NCI-H2196 (cell line): Measurements from ENCODE around the gene CYB561D2.
A peak's percentile ranks its signal among the peaks of the same experiment; 100 is the strongest.

Source experiments
- DNase-seq: peaks from one replicate; lab custom pipeline; 2025; ENCODE audit not compliant: unreplicated experiment; lab: John Stamatoyannopoulos, UW

Gene CYB561D2

DNA sequence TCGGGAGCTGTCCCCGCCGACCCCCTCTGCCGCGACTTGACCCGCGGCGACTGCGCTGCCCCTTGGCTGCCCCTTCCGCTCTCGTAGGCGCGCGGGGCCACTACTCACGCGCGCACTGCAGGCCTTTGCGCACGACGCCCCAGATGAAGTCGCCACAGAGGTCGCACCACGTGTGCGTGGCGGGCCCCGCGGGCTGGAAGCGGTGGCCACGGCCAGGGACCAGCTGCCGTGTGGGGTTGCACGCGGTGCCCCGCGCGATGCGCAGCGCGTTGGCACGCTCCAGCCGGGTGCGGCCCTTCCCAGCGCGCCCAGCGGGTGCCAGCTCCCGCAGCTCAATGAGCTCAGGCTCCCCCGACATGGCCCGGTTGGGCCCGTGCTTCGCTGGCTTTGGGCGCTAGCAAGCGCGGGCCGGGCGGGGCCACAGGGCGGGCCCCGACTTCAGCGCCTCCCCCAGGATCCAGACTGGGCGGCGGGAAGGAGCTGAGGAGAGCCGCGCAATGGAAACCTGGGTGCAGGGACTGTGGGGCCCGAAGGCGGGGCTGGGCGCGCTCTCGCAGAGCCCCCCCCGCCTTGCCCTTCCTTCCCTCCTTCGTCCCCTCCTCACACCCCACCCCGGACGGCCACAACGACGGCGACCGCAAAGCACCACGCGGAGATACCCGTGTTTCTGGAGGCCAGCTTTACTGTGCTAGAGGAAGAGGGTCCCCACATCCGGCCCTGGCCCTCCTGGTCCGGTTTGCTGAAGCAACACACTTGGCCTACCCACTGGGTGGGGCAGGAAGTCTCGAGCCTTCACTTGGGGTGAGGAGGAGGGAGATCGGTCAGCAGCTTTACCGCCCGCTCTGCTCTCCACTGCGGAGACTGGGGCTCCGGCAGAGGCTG lies 10.0 kb upstream of the CYB561D2 start, which contains the start of gene RASSF1:
TSS of gene RASSF1 (minus strand) at position 389 of the 882 bp plus-strand sequence. CDS start at position 358, 31 bp downstream.
- DNase-seq, result no peak

DNA sequence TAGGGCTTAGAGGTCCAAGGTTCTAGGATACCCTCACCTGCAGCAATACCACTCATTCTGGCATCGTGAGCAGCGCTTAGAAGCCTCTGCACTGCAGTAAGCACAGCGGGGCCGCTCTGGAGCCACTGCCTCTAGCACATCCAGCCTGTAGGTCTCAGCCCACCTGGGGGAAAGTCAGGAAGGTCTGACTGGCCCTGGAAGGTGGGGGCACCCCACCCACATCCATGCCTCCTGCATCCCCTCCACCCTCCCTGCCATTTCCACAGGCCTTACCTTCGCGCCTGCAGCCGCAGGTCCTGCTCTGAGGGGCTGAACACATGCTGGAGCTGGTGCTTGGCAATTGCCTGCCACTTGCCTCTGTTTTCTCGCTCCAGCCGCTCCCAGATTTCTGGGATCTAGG lies 9.1 kb upstream of the CYB561D2 start:
- DNase-seq, result no peak

DNA sequence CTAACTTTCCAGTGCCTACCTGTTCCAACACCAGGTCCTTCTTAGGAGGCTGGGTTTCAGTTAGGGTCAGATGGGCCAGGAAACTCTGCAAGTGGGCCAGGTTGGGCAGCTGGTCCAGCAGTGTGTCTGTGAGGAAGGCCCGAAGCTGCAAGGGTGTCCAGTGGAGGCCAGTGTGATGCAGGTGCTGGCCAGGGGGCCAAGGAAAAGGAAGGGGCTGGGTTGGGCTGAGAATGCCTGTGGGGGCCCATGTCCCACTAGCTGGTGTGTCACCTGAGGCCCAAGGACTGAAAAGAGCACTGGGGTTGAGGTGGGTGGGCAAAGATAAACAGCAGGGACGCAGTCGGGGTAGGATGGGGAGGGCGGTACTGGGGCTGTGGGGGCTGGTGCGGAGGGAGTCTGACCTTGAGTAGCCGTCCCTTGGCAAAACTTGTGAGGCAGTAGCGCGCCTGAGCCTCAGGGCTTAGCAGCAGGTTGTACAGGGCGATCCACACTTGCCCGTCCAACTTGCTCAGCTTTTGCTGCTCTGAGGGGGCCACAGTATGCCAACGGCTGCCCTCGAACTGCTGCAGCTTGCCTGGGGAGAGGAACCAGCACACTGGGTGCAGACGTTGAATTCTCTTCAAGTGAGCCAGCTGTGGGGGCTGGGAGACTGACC lies 8.5 kb upstream of the CYB561D2 start:
- DNase-seq, result no peak

DNA sequence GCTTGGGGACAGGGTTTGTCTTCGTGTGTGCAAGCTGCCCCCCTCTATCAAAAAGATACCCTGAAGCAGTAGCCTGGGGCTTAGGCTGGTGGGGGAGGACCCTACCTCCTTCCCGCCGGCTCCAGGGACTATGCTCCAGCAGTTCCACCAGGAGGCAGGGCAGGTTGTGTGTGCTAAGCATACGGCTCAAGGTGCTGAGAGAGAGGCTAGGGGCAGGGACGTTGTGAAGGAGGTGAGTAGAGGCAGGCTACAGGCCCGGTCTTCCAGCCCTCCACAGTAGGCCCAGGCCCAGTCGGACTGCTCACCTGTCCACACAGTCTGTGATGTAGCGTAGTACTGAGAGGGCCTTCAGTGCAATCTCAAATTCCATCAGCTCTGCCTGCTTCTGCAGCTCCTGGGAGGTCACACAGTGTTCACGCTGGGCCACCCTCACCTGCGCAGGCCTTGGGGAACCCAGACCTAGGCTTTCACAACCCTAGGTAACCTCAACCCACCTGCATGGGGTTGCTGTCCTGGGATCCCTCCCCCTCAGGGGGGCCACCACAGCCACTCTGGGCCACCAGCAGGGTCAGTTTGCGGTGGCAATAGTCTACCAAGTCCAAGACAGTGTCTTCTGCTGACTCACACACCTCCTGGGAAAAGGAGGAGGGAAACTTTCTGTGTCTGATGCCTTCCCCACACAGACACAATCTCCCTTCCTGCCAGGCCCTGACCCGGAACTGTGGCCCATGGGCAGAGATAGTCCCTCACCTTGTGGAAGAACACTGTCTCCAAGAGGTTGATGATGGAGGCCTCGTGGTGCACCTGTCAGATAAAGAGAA lies 7.6 kb upstream of the CYB561D2 start:
- no peak for DNase-seq

DNA sequence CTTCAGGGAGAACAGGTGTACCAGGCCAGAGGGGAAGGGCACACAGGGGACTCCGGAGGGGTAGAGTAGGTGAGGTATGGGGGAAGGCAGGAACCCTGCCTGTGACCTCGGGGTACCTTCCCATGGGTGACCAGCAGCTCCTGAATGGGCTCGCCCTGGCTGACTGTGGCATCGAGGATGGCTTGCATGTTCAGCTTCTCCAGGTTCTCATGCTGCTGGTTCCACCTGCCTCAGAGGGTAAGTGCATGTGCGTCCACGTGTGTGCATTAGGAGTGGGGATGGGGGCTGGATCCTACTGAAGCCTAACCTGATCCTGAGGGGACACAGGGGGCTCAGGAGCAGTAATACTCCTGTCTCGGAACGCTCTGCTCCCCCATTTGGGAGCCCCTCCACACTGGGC lies 5.7 kb upstream of the CYB561D2 start:
- DNase-seq, result no peak

DNA sequence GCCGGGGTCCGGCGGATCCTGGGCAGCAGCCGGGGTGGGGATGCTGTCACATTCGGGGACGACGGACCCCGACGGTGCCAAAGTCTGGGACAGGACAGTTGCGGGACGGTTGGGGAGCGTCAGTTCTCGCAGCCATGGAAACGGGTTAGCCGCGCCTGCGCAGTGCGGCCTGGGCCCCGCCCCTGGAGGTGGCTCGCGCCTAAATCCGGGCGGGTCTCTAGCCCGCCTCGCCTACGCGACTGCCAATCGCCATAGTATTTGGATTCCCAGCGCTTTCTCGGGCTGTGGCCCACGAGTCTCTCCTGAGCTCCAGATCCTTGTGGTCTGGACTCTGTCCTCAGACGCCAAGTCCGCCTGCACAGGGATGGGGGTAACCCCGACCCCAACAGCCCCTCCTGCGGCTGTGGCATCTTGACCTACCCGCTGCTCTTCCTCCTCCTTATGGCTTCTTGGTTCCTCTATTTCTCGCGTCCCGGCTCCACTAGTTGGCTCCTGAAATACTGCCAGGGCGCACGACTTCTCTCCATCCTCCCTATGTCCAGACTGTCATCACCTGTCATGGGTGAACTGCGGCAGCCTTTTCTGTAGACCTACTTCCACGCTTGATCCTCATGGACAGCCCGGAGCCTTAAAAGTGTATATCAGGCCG lies 5.0 kb upstream of the CYB561D2 start, which contains the start of gene ZMYND10:
TSS of gene ZMYND10 (minus strand) at position 147 of the 649 bp plus-strand sequence. CDS start 153 bp downstream, outside the sequence.
- DNase-seq, result peak; percentile 40

DNA sequence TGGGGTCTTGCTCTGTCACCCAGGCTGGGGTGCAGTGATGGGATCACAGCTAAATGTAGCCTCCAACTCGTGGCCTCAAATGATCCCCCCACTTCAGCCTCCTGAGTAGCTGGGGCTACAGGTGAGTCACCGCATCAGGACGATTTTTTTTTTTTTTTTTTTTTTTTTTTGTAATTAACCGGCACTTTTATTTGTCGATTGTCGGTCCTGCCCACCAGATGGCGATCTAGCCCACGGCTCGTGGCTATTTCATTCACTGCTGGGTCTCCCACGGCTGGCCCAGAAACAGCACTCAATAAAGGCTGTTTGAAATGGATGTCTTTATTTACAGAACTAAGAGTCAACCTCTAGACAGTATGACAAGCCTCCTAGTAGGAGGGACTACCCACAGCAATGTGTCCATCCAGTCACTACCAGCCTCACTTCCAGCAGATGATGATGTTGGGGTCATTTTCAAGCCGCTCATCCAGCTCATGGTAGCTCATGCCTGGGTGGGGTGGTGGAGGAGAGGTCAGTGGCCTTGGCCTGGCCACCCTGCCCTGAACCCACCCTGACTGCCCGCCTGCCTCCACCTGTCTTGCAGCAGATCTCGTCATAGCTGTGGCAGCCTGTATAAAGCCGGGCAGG lies 3.4 kb upstream of the CYB561D2 start:
- peak; percentile 53 for DNase-seq

DNA sequence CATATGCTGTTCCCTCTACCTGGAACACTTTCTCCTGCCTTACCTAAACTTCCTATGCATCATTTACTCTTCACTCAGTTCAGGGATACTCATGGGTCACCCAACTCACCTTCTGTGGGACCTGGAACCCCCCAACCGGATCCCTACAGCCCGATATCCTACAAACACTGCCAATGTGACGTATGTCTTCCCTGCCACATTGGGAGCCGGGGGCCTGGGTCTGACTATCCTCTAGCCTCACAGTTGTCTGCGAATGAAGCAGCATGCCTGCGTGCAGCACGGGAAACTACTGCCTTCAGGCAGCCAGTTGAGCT lies 492 bp upstream of the CYB561D2 start:
- no peak for DNase-seq

DNA sequence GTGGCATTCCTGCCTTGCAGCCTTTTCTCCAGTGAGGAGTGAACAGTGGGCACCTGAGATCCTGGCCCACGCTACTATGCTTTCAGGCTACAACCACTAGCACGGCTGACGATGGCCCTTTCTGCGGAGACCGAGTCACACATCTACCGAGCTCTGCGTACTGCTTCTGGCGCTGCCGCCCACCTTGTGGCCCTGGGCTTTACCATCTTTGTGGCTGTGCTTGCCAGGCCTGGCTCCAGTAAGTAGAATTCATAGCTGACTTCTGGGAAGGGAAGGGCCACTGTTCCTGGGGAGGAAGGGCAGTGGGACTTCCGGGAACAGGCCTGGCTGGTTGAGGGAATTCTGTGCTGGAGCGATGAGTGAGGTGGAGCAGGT lies 648 bp downstream of the CYB561D2 start:
- no peak for DNase-seq

DNA sequence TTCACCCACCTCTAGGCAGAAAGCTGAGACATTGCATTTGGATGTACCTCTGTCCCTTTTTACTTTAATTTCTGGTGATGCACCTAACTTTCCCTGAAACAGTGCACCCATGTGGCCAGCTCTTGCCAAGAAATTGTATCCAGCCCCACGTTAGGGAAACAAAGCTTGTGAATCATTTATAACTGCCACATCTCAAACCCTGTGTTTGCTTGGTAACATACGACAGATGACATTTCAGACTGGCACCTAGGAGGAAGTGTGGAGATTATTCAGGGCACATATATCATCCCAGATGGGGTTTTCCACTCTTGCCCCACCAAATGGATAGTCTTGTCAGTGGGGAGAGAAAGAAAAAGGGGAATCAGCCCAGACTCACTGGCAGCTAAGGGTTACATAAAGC lies 2.1 kb downstream of the CYB561D2 start:
- no peak for DNase-seq

DNA sequence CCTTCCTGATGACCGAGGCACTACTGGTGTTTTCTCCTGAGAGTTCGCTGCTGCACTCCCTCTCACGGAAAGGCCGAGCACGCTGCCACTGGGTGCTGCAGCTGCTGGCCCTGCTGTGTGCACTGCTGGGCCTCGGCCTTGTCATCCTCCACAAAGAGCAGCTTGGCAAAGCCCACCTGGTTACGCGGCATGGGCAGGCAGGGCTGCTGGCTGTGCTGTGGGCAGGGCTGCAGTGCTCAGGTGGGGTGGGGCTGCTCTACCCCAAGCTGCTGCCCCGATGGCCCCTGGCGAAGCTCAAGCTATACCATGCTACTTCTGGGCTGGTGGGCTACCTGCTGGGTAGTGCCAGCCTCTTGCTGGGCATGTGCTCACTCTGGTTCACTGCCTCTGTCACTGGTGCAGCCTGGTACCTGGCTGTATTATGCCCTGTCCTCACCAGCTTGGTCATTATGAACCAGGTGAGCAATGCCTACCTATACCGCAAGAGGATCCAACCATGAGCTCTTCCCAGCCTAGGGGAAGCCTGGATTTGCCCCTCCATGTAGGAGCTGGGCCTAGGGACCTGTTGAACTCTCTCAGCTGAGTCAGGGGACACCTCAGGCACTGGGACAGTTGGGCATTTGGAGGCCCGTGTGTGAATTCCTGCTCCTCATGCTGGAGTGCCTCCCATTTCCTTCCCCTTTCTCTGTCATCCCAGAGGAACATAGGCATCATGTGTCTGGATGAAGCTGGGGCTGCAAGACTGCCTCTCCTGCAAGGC lies 2.8 kb downstream of the CYB561D2 start:
- no peak for DNase-seq

DNA sequence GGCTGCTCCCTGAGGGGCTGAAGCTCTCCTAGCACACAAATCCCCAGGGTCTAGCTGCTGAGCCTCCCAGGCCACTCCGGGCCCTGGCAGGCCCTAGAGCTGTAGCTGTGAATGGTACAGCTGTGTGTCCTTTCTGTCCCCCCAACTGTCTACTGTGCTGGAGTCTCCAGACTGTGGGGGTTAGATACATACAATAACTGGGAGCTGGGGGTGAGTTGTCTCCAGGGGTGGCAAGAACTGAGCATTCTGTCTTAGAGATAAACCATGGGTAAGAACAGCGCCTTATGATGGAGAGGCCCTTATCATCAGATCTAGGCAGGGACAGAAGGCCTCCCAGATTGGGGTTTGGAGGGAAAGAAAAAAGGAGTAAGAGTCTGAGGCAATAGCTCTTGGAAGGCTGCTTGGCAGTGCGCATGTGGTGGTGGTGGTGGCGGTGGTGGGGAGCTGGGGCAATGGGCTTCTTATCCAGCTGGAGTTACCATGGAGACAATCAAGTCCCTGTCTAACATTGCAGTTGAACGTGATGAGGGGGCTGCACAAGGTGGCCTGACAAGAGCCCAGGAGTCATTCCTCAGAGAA lies 3.6 kb downstream of the CYB561D2 start:
- DNase-seq, result no peak

DNA sequence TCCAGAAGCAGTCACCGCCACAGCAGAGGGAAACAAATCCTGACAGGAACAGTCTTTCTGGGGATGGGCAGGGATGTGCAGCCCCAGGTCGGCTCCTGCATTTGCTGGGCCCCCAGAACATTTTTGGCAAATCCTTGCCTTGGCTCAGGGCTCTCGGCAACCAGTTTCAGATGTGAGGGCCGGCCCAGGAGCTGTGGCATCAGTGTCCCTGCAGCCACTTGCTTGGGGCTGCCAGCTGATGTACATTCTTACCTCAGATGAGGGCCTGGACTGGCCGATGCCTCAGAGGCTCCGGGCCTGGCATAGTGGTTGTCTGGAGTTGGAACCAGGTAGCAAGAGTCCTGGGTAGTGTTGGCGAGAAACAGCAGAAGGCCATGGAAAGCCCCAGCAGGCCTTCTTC lies 4.2 kb downstream of the CYB561D2 start:
- no peak for DNase-seq

DNA sequence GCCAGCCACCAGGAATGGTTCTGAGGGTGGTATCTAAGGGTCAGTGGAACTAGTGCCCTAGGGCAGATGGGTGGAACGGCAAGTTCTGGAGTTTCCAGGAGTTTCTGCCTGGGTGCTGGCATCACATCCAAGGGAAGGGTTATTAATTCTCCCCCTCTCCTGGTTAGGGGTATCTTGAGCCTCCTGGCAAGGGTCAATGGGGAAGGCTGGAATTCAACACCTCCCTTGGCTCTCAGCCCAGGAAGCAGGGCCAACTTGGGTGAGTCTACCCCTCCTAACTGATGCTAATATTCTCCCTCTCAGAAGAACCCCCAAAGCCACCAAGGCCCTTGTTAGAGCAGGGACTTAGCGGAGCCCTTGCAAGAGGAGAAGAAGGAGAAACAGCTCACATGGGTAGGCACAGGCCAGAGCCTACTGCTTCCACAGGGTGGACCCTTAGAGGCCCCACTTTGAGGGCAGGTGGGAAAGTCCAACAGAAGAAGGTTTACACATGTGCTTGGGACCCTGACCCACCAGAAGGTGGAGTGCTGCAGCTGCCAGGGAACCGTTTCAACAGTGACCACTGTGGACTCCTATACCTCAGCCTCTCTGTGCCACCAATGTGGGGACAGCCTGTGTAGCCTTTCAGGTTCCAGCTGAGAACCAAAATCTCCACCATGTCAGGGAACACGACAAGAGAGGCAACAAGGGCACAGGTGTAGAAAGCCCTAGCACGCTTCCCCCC lies 5.3 kb downstream of the CYB561D2 start:
- peak; percentile 1 for DNase-seq

DNA sequence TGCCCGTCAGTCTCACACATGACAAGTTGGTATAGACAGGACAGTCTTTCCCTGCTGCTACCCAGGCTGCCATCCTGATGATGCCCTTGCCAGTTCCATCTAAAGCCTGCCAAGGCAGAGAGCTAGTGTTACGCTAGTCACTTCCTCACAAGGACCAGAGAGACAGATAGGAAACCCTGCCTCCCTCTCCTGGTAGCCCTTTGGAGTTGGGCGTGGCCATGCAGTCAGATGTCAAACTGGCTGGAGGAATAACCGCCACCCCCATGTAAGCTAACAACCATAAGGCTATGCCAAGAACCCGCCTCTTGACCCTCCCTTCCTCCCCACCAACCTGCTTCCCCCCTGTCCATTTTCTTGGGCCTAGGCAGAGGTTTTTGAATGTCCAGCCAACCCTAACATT lies 5.9 kb downstream of the CYB561D2 start:
- peak; percentile 39 for DNase-seq

DNA sequence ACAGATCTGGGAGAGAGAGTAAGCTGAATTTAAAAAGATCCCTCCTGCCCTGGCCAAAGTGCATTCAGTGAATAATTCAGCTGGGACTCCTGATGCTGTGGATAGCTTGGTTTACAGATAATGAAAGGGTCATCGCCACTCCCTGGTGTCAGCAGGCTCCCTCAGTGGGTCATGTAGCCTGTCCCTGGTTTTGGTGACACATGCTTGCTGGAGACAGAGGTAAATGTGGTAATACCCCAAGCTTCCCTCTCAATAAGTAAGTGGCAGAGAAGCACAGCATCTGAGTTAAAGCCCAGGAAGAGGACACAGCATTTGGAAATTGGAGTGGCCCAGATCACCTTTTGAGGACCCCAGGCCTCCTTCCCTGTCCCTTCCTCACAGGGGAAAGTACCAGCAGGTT lies 6.8 kb downstream of the CYB561D2 start:
- DNase-seq, result no peak

DNA sequence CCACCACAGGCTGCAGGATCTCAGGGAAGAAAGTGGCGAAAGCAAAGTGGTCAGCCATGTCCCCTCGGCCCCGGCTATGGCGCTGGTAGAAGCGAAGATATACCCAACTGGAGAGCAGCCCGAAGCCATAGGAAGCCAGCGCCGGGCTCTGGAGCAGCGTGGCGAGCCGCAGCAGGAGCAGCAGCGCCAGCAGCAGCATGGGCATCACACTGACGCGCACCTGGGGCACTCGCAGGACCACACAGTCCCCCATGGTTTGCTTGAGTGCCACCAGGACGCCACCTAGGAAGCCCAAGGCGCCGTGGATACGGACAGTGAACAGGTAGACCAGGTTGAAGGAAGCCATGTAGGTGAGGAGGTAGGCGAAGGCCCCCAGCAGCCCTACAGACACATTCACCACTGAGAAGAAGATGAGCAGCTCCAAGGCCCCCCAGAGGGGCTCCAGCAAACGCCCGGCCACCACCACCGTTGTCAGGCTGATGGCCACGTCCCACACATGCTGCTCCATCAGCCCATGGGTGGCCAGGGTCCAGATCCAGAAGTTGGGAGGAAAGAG lies 7.8 kb downstream of the CYB561D2 start:
- no peak for DNase-seq

DNA sequence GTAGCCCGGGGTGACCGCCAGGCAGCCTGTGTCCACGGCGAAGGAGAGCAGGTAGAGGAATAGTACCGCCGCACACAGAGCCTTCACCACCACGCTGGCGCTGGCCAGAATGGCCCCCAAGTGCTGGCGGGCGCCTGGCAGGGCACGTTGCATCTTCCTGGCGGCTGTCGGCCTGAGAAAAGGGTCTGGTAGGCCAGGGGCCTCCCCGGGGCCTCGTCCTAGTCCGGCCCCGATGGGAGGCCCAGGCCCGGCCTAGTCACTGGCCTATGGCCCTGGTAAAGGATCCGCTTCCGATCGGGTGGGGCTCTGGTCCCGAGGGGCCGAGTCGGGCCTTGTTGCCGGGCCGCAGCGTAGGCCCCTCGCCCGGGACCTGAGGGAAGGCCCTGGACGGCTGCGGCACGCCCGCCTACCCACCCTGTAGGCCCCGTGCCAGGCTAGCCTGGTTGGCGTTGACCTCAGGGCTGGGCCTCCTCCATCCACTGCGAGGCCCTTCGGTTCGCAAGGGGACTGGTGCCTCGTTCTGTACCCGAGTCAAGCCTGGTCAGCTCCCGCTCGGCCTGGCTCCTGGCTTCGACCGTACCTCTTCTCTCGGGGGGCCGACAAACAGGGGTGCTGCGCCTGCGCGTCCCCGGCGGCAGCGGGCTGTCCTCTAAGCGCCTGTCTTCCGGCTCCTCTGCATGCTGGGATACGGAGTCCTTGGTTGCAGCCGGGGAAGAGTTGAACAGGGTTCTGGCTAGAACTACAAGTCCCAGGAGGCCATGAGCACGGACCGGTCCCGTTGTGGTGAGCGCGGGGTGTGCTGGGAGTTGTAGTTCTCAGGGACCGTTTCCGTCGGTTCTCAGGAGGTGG lies 8.5 kb downstream of the CYB561D2 start, which contains the start of gene TMEM115:
TSS of gene TMEM115 (minus strand) at position 611 of the 849 bp plus-strand sequence. CDS start at position 153, 458 bp downstream.
- DNase-seq, result peak; percentile 79
